ENCODE measurements around the gene FOXJ3. TPM values are rescaled to one million over a fixed set of nuclear protein-coding genes. Genes with fewer than 3 reads are reported as not detected.

The FOXJ3 gene
- total and polyA plus RNA-seq, 2 of the 4 experiments (the other 2 are of a cell fraction): 16.7 to 30.5 TPM

DNA sequence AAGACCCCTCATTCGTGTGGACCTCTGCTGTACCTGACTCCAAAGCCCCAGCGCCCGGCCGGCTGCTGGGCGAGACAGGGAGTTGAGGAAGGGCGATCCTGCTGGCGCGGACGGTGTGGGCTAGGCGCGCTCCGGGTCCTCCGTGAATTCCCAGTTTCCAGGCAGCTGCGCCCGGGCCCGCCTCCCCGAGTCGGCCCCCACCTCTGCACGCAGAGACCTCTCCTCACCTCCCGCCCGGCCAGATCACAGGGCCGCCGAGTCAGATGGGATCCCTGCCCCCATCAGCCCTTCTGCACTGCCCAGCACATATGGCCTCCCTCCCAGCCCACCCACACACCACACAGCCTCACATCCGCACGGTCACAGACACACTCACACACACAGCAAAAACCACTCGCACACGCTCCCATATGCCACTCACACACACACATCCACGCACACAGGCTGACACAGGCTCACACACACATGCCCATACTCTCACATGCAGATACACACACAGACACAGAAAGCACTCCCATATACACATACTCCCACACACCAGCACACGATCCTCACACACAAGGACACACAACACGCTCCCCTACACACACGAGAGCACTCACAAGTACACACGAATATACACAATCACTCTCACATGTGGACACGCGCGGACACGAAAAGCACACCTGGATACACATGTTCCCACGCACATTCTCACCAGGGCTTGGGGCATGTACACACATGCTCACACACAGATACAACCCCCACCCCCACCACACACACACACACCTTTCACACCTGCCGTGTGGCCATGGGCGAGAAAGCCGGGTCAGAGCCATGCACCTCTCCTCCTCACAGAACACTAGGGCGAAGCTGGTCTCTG, 189.0 kb downstream of the FOXJ3 start:
- Histone ChIP-seq H3K4me3 (ENCODE audit: insufficient read depth, low read depth, low read length) (no peak overlapping the region), H3K9me1 (ENCODE audit: insufficient read depth, low read length) (no peaks in the 10 kb centered on the region; the same call in 1 of the 2 replicates), H3K9ac (ENCODE audit: low read depth, low read length) (no peak overlapping the region), H2BK15ac (ENCODE audit: low read depth, low read length) (no peak overlapping the region), H3K9me3 (ENCODE audit: control insufficient read depth, insufficient read depth, low read length) (no peaks in the 10 kb centered on the region), H2BK120ac (ENCODE audit: low read depth, low read length) (no peak overlapping the region), H4K8ac (ENCODE audit: low read depth in 2 of 2, low read length in 2 of 2) (no peak overlapping the region), H2BK20ac (ENCODE audit: low read depth, low read length) (no peak overlapping the region), H4K5ac (ENCODE audit: low read depth, low read length) (no peak overlapping the region), H4K20me1 (ENCODE audit: insufficient read depth, low read length) (no peaks in the 10 kb centered on the region), H3K18ac (ENCODE audit: low read depth, low read length) (no peak overlapping the region), H4K91ac (ENCODE audit: insufficient read depth, low read depth, low read length) (no peak overlapping the region), H2AFZ (replicated peaks; ENCODE audit: low read length, poor library complexity) (peak overlapping the region; percentile 37), H2AK5ac (ENCODE audit: low read depth, low read length) (no peak overlapping the region), H3K36me3 (ENCODE audit: control insufficient read depth, insufficient read depth, low read length) (no peaks in the 10 kb centered on the region), H3K27ac (ENCODE audit: insufficient read depth, low read length) (no peak overlapping the region), H3K4me1 (ENCODE audit: control insufficient read depth, insufficient read depth, low read length) (no peaks in the 10 kb centered on the region), H3K4me2 (ENCODE audit: low read depth, low read length) (no peak overlapping the region), H2AK9ac (replicated peaks; ENCODE audit: low read depth, low read length, poor library complexity) (no peak overlapping the region), H3K4ac (ENCODE audit: low read depth, low read length) (no peak overlapping the region), H3K23ac (ENCODE audit: low read depth, low read length) (no peak overlapping the region), H3K56ac (ENCODE audit: extremely low read depth, insufficient read depth, low read length) (no peak overlapping the region), H3K14ac (replicated peaks; ENCODE audit: low read depth, low read length) (no peak overlapping the region), H3K79me1 (ENCODE audit: low read depth in 1 of 2, low read length in 2 of 2) (no peaks in the 10 kb centered on the region), H3K27me3 (ENCODE audit: control insufficient read depth, insufficient read depth, low read length) (peaks cover 56% of the 10 kb centered on the region), H2BK5ac (ENCODE audit: low read depth, low read length, poor library complexity, severe bottlenecking) (no peak overlapping the region)
- 45% methylated on average over 20 of the region's 41 CpGs; no CpG with 5 or more reads in 1 of the 2 experiments for WGBS, 2 experiments (ENCODE audit: extremely low coverage in 2 of 2, insufficient read length in 1 of 2)
- ChIA-PET CTCF (interaction anchor here (0.6 to 1.9 kb wide), 2 partner anchors 8 to 464 kb away, joined by 4 to 7 read pairs; no protein-coding TSS in a partner anchor), POLR2A (ENCODE audit: unreplicated experiment) (no interaction called here)
- ATAC-seq (ENCODE audit: low read depth): no peak
- DNase-seq: no peak
- in situ Hi-C loops (cut with MboI; ENCODE audit: low sequenced_read_pairs) (loop anchor here (10.0 kb wide), 1 partner anchor 571 kb away; no protein-coding TSS in a partner anchor), dilution Hi-C loops (cut with HindIII; ENCODE audit: low sequenced_read_pairs, unreplicated experiment) (no loop called here), intact Hi-C loops (cut with micrococcal nuclease) (loop anchor here (2.0 to 10.0 kb wide), 7 partner anchors 317 to 611 kb away; partner anchors contain the start of genes CCDC30, PPIH and YBX1)
- no peak for TF ChIP-seq CEBPB (IDR thresholded peaks at IDR 0.05; ENCODE audit: low read depth, low read length)
- no TSS peak for BruUV-seq (replicated peaks)

Data from IMR-90 (cell line).